K562 (cell line): ENCODE results near the gene NMT1. TPM values are rescaled to one million over a fixed set of nuclear protein-coding genes. Genes with fewer than 3 reads are reported as not detected.

ENCODE experiments used
- FOXK2 ChIP-seq, 2 experiments: fragments of 450-650 bp; IDR thresholded peaks in 1 of 2; conservative IDR thresholded peaks in 1 of 2; 2 replicates each; pipeline ENCODE4 v1.6.1; 2016; ENCODE audit warnings: low read depth in 2 of 2, mild to moderate bottlenecking in 1 of 2
- MYC ChIP-seq, 2 experiments: fragments of 250-450 bp in 1 of 2; sonication (Bioruptor Pico) in 1 of 2; IDR thresholded peaks; 2 replicates each; pipeline versions ENCODE4 v1.5.1 to v1.6.1; 2012 to 2021; ENCODE audit warnings: low read depth in 2 of 2, borderline replicate concordance in 1 of 2, improper control_type of control experiment in 1 of 2, low read length in 1 of 2, mild to moderate bottlenecking in 1 of 2, moderate library complexity in 1 of 2
- RB1 ChIP-seq: fragments of 450-650 bp; IDR thresholded peaks from 2 replicates; pipeline ENCODE4 v1.6.1; 2017; ENCODE audit warnings: low read depth, mild to moderate bottlenecking
- SMARCE1 ChIP-seq: fragments of 450-650 bp; IDR thresholded peaks from 2 replicates; pipeline ENCODE4 v1.7.1; 2016; ENCODE audit warnings: mild to moderate bottlenecking
- ZKSCAN1 ChIP-seq: fragments of 150-350 bp; IDR thresholded peaks from 2 replicates; pipeline ENCODE4 v1.6.1; 2016; ENCODE audit warnings: low read depth, low read length
- ZNF12 ChIP-seq: sonication (generic); formaldehyde crosslinking; IDR thresholded peaks from 2 replicates; pipeline ENCODE4 v1.4.0; 2020; ENCODE audit warnings: mild to moderate bottlenecking, missing genetic modification reagents
- polyA plus RNA-seq, 8 experiments: library from polyadenylated mRNA; depleted of rRNA in 4 of 8; stranded (reverse) in 5 of 8; unstranded in 3 of 8; fragments of >200 nt; fragmentation: Nextera tagmentation in 2 of 8; fragmentation: Illumina TruSeq in 1 of 8; extraction: Ambion mirVana in 2 of 8; extraction: Trizol in 1 of 8; gene quantifications; 2 replicates each; pipeline versions ENCODE4 v1.2.1 to v1.2.3, GENCODE V29; 2011 to 2014; ENCODE audit warnings: inconsistent platforms in 1 of 8, missing spikeins in 1 of 8
- total RNA-seq, 7 experiments: library from RNA; depleted of rRNA in 6 of 7; stranded (reverse); fragments of >200 nt in 6 of 7; fragmentation: Illumina TruSeq in 2 of 7; extraction: Trizol in 2 of 7; gene quantifications; 2 replicates each; pipeline versions ENCODE4 v1.2.1 to v1.2.3, GENCODE V29; 2011 to 2021; ENCODE audit warnings: low replicate concordance in 1 of 7
- TF ChIP-seq, protein P1 (sequence below), 3 experiments: fragments of 200-800 bp in 1 of 3; fragments of 250-450 bp in 1 of 3; fragments of 450-650 bp in 1 of 3; sonication (Bioruptor Pico) in 1 of 3; sonication (Bioruptor generic) in 1 of 3; formaldehyde crosslinking in 1 of 3; IDR thresholded peaks; 2 replicates each; pipeline versions ENCODE4 v1.6.1 to v1.8.0; 2016 to 2022; ENCODE audit warnings: mild to moderate bottlenecking in 2 of 3, missing genetic modification characterization in 2 of 3, missing compliant biosample characterization in 1 of 3, moderate library complexity in 1 of 3
- TF ChIP-seq, protein P2 (sequence below), 2 experiments: fragments of 150-350 bp in 1 of 2; IDR thresholded peaks; 2 replicates each; pipeline ENCODE4 v1.6.1; 2012 to 2016; ENCODE audit warnings: low read depth in 2 of 2, low read length in 2 of 2, mild to moderate bottlenecking in 1 of 2, moderate library complexity in 1 of 2

NMT1 gene
- total and polyA plus RNA-seq, 9 of the 15 experiments (the other 6 are each of a cell fraction or from before 2014, with no cell fraction given), result 86.7 to 569 (median 213) TPM

DNA sequence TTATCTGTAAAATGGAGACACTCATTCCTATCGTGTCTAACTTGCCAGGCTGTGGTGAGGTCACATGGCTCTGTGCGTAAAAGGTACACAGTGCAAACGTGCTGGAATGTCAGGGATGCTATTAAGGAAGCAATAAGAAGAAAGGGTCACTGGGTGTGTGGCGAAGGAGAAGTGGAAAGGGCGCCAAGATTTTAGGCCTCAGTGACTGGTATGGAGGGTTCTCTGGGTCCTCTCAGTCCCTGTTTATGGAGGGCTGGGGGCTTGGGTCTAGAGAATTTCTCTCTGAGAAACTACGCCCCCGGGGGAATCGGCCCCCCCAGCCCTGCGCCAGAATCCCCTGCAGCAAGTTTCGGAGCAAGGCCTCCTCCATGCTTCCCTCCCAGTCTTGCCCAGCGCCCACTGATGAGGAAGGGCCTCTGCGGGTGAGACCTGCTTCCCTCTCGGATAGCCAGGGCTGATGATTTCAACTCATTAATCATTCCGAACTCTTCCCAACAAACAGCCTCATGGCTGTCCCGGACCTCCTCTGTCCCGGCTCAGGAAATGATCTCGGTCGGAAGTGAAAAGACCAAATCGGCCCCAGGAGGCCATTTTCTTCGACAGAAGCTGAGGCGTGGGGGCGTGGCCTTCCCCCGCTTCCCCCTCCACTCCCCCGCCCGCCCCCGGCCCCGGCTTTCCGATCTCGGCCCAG lies 85.9 kb downstream of the NMT1 start (continued):
- TF ChIP-seq, protein P1, sequence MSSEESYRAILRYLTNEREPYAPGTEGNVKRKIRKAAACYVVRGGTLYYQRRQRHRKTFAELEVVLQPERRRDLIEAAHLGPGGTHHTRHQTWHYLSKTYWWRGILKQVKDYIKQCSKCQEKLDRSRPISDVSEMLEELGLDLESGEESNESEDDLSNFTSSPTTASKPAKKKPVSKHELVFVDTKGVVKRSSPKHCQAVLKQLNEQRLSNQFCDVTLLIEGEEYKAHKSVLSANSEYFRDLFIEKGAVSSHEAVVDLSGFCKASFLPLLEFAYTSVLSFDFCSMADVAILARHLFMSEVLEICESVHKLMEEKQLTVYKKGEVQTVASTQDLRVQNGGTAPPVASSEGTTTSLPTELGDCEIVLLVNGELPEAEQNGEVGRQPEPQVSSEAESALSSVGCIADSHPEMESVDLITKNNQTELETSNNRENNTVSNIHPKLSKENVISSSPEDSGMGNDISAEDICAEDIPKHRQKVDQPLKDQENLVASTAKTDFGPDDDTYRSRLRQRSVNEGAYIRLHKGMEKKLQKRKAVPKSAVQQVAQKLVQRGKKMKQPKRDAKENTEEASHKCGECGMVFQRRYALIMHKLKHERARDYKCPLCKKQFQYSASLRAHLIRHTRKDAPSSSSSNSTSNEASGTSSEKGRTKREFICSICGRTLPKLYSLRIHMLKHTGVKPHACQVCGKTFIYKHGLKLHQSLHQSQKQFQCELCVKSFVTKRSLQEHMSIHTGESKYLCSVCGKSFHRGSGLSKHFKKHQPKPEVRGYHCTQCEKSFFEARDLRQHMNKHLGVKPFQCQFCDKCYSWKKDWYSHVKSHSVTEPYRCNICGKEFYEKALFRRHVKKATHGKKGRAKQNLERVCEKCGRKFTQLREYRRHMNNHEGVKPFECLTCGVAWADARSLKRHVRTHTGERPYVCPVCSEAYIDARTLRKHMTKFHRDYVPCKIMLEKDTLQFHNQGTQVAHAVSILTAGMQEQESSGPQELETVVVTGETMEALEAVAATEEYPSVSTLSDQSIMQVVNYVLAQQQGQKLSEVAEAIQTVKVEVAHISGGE (CRISPR knock-in tag; IDR thresholded peaks at IDR 0.05), result peak in 1 of 3 experiments; percentile 82; a peak in 1 of 6 replicates
- TF ChIP-seq MYC (IDR thresholded peaks at IDR 0.05; ENCODE audit: low read depth, low read length) (peak; percentile 77), MYC (CRISPR knock-in tag; IDR thresholded peaks at IDR 0.05; ENCODE audit: borderline replicate concordance, low read depth) (peak; percentile 81; the same call in 1 of the 2 replicates), ZKSCAN1 (peak; percentile 11; the same call in 1 of the 2 replicates), SMARCE1 (peak; percentile 65; the same call in 1 of the 2 replicates), RB1 (no peak; the same call in 1 of the 2 replicates), FOXK2 (conservative IDR thresholded peaks at IDR 0.05 in 1 of 2, IDR thresholded peaks at IDR 0.05 in 1 of 2; ENCODE audit: low read depth in 2 of 2) (peak; percentile 91 to 94), ZNF12 (CRISPR knock-in tag) (0 out of 2 replicates have a peak, but pooled peaks have one; percentile 34)
- TF ChIP-seq, protein P2, sequence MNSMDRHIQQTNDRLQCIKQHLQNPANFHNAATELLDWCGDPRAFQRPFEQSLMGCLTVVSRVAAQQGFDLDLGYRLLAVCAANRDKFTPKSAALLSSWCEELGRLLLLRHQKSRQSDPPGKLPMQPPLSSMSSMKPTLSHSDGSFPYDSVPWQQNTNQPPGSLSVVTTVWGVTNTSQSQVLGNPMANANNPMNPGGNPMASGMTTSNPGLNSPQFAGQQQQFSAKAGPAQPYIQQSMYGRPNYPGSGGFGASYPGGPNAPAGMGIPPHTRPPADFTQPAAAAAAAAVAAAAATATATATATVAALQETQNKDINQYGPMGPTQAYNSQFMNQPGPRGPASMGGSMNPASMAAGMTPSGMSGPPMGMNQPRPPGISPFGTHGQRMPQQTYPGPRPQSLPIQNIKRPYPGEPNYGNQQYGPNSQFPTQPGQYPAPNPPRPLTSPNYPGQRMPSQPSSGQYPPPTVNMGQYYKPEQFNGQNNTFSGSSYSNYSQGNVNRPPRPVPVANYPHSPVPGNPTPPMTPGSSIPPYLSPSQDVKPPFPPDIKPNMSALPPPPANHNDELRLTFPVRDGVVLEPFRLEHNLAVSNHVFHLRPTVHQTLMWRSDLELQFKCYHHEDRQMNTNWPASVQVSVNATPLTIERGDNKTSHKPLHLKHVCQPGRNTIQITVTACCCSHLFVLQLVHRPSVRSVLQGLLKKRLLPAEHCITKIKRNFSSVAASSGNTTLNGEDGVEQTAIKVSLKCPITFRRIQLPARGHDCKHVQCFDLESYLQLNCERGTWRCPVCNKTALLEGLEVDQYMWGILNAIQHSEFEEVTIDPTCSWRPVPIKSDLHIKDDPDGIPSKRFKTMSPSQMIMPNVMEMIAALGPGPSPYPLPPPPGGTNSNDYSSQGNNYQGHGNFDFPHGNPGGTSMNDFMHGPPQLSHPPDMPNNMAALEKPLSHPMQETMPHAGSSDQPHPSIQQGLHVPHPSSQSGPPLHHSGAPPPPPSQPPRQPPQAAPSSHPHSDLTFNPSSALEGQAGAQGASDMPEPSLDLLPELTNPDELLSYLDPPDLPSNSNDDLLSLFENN (IDR thresholded peaks at IDR 0.05; ENCODE audit: low read depth in 2 of 2, low read length in 2 of 2), result peak in 1 of 2 experiments; percentile 28; a peak in 1 of 4 replicates
